Hindlimb muscle (tissue), 1 donor: Measurements from ENCODE around the gene NFAT5. TPM values are rescaled to one million over a fixed set of nuclear protein-coding genes. Genes with fewer than 3 reads are reported as not detected.

Experiments
- DNase-seq: peaks from one replicate; pipeline ENCODE4 v3.0.0-alpha.2; 2013
- polyA plus RNA-seq: library from polyadenylated mRNA; unstranded; fragments of 120-200 nt; gene quantifications from one replicate; pipeline ENCODE4 v1.2.1, GENCODE V29; 2013; ENCODE audit not compliant: insufficient read length

NFAT5 gene
- polyA plus RNA-seq, 1 donor = 16.1 TPM

DNA sequence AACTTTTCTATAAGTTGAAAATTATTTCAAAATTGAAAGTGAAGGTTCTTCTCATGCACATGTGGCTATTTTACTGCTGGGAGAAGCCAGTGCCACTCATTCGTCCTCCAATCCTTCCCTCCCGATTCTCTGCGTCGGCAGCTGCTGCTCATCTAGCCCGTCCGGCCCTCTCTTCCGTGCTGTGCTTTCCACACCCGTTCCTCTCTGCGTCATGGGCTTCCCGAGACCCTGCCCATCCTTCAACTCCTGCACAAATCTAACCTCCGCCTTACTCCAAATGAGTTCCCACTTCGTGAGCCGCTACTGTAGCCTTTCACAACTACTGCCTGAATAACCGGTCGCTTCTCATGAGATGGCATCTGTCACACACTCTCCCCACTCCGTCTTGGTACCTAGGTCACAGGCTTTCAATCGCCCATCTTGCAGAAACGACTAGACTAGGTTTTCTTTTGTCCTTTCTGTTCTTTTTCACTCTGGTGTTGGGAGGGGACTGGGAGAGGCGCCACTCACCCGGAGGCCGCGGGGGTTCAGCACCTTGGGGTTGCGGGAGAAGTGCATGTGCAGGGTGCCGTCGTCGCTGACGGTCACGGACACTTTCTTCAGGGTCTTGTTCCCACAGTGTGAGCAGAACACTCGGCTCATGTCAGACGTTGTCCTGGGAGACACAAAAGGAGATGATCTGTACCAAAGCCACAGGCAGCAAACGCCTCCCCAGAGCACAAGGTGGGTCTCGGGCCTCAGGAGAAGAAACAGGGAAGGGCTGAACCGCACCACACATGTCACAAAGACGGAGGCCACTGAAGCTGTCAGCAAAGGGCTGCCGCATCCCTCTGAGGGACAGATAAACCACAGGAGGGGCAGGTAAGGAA is 178.8 kb downstream of the NFAT5 start:
- no peak for DNase-seq

DNA sequence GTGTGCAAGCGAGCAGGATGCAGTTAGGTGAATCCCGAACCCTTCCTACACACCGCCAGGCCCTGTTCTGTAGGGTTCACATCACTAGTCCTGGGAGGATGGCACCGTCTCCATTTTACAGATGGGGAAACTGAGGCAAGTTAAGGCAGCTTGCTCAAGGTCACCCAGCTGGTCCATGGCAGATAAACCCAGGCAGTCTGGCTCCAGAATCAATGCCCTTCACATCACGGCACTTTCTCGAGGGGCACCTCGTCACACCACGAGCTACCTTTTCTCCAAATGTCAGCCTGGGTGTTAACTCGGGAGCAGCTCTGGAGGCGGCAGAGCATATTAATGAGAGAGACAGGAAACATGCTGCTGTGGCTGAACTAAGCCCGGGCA is 179.5 kb downstream of the NFAT5 start:
- DNase-seq = no peak

DNA sequence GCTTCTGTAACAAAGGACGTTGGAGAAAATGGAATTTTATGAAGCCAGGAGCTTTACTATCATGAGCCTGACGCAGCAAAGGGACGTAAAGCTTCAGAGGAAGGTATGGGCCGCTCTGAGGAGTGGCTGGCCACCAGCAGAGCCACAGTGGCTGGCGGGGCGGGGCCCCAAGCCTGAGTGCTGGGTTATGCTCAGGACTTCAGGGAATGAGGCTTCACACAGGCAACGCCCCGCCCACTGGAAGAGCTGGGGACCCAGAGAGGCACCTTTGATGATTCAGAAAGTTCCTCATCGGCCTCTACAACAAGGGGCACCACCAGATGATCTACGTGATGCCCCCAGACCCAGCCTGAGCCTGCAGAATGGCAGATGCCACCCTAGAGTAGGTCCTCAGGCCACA is 180.2 kb downstream of the NFAT5 start:
- DNase-seq = no peak

DNA sequence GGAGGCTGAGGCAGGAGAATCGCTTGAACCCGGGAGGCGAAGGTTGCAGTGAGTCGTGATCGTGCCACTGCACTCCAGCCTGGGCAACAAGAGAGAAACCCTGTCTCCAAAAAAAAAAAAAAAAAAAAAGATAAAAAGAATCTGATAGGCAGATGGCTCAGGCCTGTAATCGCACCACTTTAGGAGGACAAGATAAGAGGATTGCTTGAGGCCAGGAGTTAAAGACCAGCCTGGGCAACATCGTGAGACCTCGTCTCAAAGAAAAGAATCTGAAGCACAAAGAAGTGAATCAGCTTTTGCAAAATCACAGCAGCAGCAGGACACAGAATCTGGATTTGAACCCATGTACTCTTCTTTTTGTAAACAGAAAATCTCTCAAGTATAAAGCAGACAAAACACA is 181.3 kb downstream of the NFAT5 start:
- no peak for DNase-seq

DNA sequence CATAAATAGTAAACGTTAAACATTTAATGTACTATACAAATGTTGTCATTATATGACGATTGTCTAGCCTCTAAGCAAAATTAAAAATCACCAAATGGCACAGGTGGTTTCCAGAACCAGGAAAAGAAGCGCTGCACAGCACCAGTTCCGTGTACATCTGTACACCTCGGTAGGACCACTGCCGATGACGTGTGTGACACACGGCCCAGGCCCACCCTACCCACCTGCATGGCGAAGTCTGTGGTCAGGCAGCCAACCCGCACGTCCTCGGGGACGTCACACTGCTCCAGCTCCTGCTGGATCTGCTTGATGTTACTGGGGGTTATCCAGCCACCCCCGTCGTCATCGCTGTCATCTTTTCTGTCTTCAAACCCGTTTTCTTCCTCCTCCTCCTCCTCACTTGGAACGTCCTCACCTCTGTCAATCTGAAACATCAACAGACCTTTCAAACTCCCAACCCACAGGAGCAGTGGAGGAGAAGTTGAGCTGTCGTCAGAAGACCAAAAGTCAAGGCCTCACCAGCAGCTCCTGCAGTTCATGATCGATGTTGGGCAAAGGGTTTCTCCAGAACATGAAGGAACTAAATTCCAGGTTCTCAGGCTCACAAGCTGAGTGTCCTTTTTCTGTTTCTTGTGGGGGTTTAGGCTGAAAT is 183.1 kb downstream of the NFAT5 start:
- DNase-seq = no peak

DNA sequence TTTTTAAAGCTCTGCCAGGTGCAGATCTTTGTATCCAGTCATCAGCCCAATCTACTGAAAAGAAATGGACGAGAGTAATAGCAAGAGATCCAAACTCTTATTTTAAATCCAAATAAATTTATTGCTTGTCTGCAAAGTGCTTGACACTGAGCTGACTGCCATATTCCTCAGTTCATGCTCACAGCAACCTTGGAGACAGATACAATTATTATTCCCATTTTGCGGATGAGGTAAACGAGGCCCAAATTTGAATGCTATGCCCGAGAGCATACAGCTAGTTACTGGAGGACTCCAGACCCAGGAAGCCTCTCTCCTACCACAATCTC is 188.3 kb downstream of the NFAT5 start:
- DNase-seq = no peak

Other genes starting within 250 kb of the NFAT5 start
- gene PDF, start 235.4 kb upstream of the NFAT5 start, polyA plus RNA-seq = 5.8 TPM
- gene COG8, start 226.4 kb upstream of the NFAT5 start, polyA plus RNA-seq = 27.1 TPM
- 16.7 TPM for gene NIP7, start 226.2 kb upstream of the NFAT5 start, polyA plus RNA-seq
- 1.5 TPM for gene TMED6, start 214.2 kb upstream of the NFAT5 start, polyA plus RNA-seq
- gene TERF2, start 180.0 kb upstream of the NFAT5 start, polyA plus RNA-seq = 36.1 TPM
- 66.5 TPM for gene CYB5B, start 141.3 kb upstream of the NFAT5 start, polyA plus RNA-seq
- 6.5 TPM for gene NQO1, start 160.6 kb downstream of the NFAT5 start, polyA plus RNA-seq
- gene NOB1, start 189.0 kb downstream of the NFAT5 start, polyA plus RNA-seq = 48.3 TPM
- gene WWP2, start 196.4 kb downstream of the NFAT5 start, polyA plus RNA-seq = 20.2 TPM